ENCODE measurements around the gene PPP1CB.

DNA sequence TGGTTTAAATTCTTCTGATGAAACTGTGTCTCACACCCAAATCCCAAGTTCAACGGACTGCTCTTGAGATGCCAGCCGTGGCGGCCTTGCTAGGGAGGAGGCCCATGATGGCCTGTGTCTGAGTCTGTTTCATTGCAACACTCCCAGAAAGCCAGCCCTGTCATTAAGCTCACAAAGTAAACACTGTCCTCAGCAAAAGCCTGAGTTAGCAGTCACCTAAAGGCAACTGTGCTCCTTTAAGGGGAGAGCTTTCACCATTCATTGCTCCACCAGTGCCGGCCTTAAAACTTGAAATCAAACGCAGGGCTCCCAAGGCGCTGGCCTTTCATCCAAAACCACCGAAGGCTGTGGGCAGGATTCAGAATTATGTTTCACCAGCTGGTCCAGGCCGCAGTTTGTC lies 42.5 kb upstream of the PPP1CB start:
- TF ChIP-seq, protein P1, sequence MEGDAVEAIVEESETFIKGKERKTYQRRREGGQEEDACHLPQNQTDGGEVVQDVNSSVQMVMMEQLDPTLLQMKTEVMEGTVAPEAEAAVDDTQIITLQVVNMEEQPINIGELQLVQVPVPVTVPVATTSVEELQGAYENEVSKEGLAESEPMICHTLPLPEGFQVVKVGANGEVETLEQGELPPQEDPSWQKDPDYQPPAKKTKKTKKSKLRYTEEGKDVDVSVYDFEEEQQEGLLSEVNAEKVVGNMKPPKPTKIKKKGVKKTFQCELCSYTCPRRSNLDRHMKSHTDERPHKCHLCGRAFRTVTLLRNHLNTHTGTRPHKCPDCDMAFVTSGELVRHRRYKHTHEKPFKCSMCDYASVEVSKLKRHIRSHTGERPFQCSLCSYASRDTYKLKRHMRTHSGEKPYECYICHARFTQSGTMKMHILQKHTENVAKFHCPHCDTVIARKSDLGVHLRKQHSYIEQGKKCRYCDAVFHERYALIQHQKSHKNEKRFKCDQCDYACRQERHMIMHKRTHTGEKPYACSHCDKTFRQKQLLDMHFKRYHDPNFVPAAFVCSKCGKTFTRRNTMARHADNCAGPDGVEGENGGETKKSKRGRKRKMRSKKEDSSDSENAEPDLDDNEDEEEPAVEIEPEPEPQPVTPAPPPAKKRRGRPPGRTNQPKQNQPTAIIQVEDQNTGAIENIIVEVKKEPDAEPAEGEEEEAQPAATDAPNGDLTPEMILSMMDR (IDR thresholded peaks at IDR 0.05): no peak
- TF ChIP-seq POLR2A (IDR thresholded peaks at IDR 0.05): no peak
